CD4-positive, alpha-beta T cell treated with Interleukin-12 subunit alpha and Interleukin-12 subunit beta, for 1 hour (primary cell): ENCODE results near the gene TPMT.
"Not testable (repeated sequence)": the region's sequence is repeated elsewhere in the genome, so short reads cannot be mapped to it uniquely, and the experiment has no call there.

Experiments
- DNase-seq: peaks from one replicate; pipeline ENCODE4 v3.0.0-alpha.2; 2020

Gene TPMT

GRCh38 chr6:18154507-18155149 is at the start of gene TPMT:
Gene TPMT, minus strand, starts transcription at chr6:18155077. Its CDS starts 5,950 bp downstream, at chr6:18149127.
- no peak for DNase-seq

- DNase-seq: no peak
These were observed 48.9 kb upstream of the TPMT start for GRCh38 chr6:18203786-18204185.

GRCh38 chr6:18192026-18192425 is 37.1 kb upstream of the TPMT start:
- DNase-seq: no peak

DNA sequence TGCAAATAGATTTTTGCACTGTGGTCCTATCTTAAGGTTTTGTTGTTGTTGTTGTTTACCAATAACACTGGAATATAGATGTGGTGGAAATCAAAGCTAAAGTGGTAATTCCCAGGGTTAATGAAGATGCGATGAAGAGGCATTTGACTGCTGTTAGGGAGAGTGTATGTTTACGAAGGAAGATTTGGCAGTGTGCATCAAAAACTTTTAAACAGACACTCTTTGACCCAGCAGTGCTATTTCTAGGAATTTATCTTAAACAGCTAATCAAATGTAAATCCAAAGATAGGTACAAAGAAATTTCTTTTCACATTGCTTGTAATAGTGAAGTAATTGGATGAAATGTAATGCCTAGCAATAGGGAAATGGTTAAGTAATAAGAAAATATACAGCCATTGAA is 34.3 kb upstream of the TPMT start:
- DNase-seq: no peak

GRCh38 chr6:18187701-18188100 is 32.8 kb upstream of the TPMT start:
- DNase-seq: no peak

- DNase-seq: no peak
These were observed 31.8 kb upstream of the TPMT start for GRCh38 chr6:18186540-18187250.

DNA sequence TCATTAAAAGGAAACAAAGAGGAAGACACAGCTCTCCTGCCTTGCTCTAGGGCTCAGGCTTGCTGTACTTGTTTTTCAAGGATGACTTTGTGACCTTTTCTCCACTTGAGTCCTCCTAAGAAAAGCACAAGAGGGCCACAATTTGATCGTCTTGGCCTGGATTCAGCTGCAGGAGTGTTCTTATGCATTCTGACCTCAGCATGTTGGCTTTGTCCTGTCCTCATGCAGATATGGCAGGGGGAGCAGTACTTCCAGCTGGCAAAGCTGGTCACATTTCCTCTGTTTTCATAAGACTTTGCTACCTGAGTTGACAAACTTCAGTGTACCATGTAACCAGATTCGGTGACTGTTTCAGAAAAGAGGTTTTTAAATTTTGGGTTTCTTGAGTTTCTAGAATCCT is 31.2 kb upstream of the TPMT start:
- no peak for DNase-seq

DNA sequence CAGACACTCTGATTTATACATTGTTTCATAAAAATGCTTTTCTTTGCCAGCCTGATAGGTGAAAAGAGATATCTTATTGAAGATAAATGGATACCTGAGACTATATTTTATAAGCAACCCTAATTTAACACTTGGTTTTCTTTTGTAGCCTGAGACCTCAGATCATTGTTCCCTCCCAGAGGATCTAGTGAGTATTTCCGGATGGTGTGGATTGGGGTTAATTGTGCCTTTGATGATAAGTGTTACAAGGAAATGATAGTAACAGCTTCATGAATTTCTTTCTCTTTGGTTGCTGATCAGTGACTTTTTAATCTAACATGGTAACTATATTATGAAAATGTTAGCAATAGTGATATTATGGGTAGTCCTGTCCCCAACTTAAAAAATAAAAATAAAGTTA is 30.7 kb upstream of the TPMT start:
- no peak for DNase-seq

DNA sequence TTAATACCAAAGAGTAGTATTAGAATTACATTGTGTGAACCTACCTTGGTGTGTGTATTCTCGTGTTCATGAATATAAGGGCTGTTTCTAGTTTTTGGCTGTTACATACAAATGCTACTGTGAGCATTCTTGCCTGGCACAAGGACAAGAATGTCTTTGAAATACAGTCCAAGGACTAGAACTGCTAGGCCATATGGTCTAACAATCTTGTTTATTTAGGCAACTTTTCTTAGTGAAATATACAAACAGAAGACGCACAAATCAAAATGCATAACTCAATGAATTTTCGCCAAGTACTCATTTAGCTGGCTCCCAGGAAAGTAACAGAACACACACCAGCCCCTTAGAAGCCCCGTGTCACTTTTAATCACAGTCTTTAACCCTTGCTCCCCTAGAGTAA is 28.9 kb upstream of the TPMT start:
- DNase-seq: no peak

DNA sequence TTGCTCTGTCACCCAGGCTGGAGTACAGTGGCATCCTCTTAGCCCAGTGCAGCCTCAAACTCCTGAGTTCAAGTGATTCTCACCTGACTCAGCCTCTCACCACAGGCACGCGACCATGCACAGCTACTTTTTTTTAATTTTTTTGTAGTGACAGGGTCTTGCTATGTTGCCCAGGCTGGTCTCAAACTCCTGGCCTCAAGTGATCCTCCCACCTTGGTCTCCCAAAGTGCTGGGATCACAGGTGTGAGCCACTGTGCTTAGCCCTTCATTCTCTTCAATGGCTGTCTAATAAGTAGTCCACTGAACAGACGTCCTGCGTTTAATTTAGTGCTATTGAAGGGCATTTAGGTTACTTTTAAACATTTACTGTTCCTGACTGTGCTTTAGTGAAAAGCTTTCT is 27.7 kb upstream of the TPMT start:
- DNase-seq: no peak

DNA sequence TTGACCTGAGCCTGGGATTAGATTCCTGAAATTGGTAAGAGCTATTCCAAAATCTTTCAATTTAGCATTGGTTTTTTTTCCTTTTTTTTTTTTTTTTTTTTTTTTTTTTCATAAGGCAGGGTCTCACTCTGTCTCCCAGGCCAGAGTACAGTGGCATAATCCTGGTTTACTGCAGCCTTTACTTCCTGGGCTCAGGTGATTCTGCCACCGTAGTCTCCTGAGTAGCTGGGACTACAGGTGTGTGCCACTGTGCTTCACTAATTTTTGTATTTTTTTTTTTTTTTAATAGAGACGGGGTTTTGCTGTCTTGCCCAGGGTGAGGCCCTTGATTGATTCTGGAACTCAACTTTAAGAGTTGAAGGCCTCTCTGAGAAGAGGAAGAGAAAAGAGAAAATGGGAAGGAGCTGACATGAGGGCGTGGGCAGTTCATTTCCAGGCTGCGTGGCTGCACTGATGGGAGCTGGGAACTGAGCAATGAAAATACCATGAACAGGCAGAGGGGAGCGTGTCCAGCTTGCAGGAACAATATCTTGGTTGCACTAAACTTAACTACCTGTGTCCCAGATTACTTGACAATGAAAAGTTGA is 25.0 kb upstream of the TPMT start:
- DNase-seq: no peak

GRCh38 chr6:18178960-18179615 is 24.2 kb upstream of the TPMT start:
- DNase-seq: no peak

- DNase-seq: no peak
These were observed 22.5 kb upstream of the TPMT start for GRCh38 chr6:18177286-18177965.

DNA sequence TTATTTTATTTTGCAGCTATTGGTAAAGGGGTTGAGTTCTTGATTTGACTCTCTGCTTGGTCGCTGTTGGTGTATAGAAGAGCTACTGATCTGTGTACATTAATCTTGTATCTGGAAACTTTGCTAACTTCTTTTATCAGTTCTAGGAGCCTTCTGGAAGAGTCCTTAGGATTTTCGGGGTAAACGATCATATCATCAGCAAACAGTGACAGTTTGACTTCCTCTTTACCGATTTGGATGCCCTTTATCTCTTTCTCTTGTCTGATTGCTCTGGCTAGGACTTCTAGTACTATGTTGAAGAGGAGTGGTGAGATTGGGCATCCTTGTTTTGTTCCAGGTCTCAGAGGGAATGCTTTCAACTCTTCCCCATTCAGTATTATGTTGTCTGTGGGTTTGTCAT is 21.3 kb upstream of the TPMT start:
- not testable (repeated sequence) for DNase-seq

GRCh38 chr6:18171871-18172270 is 17.0 kb upstream of the TPMT start:
- no peak for DNase-seq

DNA sequence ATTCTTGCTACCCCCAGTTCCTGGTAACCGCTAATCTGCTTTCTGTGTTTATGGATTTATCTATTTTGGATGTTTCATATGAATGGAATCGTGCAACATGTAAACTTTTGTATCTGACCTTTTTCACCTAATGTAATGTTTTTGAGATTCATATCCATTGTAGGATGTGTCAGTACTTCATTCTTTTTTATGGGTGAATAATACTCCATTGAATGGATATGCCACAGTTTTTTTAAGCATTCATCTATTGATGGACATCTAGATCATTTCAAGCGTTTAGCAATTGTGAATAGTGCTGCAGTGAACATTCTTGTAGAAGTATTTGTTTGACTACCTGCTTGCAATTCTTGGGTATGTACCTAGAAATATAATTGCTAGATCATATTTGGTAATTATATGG is 13.4 kb upstream of the TPMT start:
- no peak for DNase-seq

GRCh38 chr6:18166312-18167036 is 11.6 kb upstream of the TPMT start:
- no peak for DNase-seq

DNA sequence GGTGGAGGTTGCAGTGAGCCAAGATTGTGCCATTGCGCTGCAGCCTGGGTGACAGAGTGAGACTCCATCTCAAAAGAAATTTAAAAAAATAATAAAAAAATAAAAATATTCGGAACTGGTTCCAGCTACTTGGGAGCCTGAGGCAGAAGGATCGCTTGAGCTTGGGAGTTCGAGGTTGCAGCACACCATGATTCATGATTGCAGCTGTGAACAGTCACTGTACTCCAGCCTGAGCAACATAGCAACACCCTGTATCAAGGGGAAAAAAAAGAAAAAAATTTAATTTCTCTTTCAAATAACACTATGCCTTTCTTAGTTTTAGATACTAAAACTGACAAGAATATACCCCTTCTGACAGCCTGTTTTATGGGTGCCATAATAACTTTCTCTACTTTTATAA is 10.9 kb upstream of the TPMT start:
- no peak for DNase-seq

DNA sequence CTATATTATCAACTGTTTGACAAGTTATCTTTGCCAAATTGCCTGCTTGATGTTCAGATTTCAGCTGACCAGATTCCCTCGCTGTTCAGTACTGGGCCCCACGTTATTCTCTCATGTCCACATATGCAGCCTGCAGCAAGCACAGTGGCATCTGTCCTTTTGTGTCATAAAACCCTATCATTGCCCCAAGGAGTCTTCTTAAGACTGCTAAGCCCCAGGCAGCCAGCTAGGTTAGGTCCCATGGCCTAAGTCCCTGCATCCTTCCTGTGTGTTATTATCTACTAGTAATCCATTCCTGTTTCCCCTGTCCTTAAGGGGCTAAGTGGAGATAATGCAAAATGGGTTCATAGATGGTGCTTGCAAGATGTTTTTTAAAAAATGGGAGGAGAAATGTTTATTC is 7.5 kb upstream of the TPMT start:
- DNase-seq: no peak

DNA sequence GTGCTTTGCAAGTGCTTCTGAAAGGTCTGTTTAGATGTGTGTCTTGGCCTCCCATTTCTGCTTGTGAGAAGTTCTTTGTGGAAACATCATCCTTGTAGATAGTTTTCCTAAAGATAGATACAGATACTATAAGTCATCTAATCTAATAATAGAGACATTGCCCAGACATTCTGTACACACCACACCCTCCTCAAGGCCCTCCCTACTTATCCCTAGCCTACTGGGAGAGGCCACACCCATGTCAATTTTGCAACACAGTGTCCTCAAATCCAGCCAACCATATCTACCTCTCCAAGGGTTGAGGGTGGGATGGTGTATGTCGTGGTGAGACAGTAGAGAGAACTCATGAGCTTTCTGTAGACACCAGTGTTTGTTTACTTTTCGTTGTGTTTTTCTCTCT is 6.6 kb upstream of the TPMT start:
- DNase-seq: no peak

- DNase-seq: no peak
These were observed 6.0 kb upstream of the TPMT start for GRCh38 chr6:18160911-18161310.

GRCh38 chr6:18155864-18156421 is 1.1 kb upstream of the TPMT start:
- peak; percentile 54 for DNase-seq
